HG03280 (cell line): ENCODE data around the gene FAM107A.

Experiments used
- ATAC-seq: cut with Tn5 transposase; IDR thresholded peaks from one replicate; pipeline ENCODE4 v1.9.1; 2021; ENCODE audit warnings: mild to moderate bottlenecking, moderate library complexity; ENCODE audit not compliant: unreplicated experiment

The FAM107A gene, protein sequence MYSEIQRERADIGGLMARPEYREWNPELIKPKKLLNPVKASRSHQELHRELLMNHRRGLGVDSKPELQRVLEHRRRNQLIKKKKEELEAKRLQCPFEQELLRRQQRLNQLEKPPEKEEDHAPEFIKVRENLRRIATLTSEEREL

DNA sequence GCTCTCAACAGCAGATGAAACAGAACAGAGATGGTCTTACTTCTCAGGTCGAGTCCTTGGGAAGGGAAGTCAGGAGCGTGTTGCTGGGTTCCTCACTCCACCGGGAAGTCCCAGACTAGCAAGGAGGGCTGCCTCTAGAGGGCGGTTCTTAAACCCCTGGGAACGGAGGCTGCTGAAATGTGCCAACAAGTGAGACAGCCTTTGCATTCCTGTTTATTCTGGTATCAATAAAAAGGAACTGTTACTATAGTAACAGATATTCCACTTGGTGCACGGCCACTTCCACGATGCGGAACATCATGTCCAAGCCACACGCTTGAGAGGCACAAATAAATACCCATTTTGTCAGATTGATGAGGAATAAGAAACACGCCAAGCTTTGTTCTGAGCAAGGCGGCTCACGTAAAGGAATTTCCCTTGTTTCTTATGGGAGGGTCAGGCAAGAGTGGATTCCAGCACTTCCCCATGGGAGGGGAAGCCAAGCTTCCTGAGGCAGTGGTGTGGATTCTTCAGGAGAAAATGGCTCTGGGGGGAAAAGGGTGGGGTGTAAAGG, at the start of gene FAM107A:
Gene FAM107A (minus strand): TSS at position 123 of the 553 bp plus-strand sequence. CDS start 7,531 bp downstream, outside the sequence.
- no peak for ATAC-seq

DNA sequence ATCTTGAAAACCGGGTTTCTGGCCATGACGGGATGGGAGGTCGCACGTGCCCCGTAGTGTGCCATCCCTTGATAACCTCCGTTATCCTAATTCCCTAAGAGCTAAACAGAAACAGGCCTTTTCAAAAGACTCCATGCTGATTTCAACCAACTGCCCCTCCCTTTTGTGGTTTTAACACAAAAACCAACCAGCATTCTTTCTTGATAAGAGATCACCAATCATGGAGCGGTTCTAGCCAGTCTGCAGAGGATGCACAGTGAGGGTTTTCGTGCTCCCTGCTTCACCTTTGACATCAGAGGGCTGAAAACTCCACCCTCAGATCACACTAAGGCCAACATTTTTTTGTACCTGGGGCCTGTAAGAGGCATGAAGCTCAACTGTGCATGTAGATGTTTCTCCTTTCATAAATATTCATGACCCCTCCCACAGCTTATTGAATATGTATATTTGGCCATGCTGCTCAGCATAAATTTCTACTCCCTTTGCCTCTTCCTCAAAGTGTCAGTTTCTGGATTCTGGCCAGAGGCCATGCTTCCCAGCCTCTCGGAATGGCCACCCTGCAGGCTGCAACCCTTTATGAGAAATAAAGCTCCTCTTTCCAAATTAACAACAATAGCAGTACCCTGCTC, 48.1 kb upstream of the FAM107A start:
- no peak for ATAC-seq

DNA sequence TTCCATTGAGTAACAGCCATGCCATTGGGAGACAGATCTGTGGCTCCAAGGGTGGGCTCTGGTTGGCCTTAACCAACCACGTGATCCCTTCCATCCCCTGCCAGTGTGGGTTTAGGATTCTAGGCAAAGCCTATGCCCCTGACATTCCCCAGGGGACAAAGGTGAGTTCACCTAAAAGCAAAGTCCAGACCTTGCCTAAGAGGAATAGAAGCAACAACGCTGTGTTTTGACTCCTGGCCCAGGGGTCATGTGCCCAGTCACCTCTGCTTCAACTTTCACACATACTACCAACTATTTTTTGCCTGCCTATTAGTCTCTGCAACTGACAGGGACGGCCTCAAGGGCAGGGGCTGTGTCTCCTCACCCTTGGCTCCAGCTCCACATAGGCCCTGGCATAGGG, 47.4 kb upstream of the FAM107A start:
- no peak for ATAC-seq

DNA sequence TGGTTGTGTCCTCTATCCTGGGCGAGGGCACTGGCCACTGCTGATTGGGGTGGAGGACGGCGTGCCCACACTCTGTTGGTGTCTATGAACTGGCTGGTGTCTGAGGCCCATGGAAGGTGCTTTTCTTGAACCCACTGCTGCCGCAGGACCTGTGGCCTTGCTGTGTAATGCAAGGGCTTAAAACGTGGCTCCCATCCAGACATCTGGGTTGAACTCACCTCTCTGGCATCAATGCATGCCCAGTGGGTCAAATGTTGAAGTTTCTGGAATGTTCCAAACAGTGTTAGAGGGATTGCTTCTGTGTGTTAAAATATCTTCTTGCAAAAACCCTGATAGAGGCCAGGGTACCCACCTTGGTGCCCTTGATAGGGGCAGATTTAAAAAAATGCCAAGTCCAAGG, 46.8 kb upstream of the FAM107A start:
- no peak for ATAC-seq

DNA sequence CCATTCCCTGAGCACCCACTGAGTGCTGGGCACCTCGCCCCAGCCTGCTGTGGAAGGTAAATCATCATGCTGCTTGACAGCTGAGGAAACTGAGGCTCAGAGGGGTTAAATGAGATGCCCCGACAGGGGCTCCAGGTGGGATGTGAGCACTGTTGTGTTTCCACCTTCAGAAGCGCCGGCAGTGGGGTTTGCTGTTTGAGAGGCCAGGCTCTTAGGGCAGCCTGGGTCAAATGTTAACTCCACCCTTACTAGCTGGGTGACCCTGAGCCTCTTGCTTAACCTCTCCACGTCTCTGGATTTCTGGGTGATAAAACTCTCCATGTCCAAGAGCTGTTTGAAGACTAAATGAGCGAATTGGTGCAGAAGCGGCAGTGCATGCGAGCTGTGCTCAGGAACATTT, 46.3 kb upstream of the FAM107A start:
- ATAC-seq, result no peak

DNA sequence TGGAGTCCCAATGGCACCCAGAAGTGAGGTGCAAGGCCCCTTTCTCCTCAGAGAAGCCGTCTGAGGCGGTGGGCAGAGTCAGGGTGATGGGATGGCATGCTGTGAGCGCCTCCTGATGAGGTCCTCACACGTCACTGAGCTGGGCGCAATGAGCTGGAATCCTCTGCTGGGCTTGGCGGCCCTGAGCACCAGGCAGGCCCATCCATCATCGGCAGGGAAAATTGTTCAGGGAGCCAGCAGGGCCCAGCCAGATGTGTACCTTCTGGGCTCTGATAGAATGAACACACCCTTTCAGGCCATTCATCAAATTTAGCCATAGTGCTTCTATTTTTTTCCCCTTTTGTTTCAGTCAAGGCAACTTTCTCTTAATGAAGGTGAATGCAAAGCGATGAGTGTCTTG, 45.7 kb upstream of the FAM107A start:
- no peak for ATAC-seq

DNA sequence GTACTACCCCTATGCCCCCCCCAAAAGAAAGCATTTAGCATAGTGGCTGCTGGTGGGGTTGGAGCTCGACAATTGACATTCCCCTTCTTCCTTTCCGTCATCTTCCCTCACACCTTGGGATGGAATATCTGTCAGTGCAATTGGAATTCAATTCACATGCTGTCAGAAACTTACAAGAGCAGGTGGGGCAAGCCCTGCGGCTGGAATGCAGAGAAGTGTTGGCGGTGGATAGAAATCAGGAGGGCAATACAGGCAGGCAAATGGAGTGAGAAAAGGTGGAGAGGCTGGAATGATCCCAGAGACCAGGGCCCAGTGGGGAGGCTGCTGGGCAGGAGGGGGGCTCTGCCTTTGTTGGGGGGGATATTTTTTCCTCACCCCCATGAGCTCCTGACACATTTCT, 45.2 kb upstream of the FAM107A start:
- ATAC-seq, result no peak

DNA sequence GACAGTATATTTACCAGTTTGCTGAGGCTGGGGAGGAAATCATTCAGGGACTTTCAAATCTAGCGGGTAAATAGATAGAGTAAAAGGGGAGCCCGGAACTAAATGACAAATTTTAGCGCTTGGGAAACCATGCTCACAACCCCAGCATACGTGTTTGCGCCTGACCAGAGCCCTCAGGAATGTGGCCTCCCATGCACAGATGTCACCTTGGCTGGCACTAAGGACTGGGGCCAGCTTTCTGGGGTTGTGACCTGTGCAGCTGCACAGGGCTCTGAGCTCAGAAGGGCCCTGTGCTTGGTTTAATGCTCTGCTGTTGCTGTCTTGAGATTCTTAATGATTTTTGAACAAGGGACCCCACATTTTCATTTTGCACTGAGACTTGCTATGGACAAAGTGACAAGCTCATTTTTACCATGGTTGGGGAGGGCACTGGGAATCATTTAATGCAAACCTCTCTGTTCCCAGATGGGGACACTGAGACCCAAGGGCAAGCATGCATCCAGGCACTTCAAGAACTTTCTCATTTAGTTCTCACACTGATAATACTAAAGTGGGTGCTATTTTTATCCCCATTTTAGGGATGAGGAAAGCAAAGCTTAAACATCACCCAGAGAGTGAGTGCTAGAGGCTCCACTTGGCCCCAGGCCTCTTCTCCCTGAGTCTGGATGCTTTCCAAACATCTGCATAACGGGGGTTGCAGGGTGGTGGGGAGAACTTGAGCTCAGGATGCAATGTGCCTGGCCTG, 44.1 kb upstream of the FAM107A start:
- no peak for ATAC-seq

DNA sequence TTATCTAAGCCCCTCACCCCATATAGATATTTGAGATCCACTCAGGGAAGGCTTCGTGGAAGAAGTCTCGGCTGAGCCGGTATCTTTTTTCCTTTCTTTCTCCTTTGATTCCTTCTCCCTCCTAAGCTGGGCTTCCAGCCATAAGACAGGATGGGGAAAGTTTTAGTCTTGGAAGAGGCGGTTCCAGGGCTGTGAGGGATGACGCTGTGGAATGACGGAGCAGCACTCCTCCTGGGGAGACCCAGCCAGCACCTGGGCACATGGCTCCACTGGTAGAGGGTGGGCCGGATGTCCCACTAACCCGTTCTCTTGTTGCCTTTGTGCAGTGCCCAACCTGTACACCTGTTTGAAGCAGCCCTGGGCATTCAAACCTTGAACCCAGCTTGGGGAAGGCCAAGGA, 43.2 kb upstream of the FAM107A start:
- ATAC-seq, result no peak

DNA sequence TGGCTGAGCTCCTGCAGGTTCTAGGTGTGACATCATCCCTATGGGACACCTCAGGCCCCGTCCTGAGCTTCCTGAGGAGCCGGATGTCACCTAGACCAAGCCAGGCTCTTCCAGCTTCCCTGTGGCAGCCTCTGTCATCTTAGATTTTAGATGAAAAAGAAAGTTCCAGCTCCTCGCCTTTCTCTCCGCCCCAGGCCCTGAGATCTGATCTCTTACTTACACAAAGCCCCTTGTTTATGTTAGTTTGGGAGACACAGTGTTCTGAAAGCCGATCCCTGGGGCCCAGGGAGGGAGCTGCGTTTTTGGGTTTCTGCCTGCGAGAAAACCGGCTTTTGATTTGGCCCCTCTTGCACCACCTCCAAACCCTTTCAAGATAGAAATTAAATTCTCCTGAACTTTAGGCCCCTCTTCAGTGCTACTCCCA, 40.2 kb upstream of the FAM107A start:
- ATAC-seq, result no peak

DNA sequence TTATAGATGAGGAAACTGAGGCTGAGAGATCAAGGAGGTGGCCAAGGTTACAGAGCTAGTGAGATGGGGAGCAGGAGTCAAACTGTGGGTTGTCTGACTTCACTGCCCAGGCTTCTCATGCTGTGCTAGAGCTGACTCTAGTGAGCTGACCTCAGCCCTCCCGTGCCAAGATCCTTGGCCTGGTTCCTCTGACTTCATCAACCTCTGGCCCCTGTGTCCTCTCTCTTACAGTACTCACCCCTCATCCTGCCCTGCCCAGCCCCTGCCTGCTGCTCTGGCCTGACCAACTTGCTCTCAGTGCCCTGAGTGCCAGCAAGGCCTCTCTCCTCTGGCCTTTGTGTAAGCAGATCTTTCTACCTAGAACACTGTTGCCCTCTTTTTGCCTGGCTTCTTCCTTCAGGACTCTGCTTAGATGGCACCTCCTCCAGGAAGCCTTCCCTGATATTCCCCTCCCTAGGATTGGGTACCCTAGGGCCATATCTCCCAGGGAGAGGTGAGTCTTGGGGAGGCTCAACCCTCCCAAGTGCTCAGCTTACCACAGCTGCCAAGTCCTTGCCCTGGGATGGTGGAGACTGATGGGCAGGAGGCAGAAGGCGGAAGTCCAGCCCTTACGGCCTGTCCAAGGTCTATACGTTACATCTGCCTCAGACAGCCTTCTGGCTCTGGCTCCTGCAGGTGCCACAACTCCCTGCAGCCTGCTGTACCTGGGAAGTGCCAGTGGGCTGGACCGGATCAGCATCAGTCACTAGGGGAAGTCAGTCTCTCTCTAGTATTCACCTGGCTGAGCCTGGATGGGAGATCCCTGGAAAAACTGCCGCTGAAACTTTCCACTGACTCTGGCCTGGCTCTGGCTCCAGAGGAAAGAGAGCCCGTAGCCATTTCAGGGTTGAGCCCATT, 36.3 kb upstream of the FAM107A start:
- ATAC-seq, result no peak

DNA sequence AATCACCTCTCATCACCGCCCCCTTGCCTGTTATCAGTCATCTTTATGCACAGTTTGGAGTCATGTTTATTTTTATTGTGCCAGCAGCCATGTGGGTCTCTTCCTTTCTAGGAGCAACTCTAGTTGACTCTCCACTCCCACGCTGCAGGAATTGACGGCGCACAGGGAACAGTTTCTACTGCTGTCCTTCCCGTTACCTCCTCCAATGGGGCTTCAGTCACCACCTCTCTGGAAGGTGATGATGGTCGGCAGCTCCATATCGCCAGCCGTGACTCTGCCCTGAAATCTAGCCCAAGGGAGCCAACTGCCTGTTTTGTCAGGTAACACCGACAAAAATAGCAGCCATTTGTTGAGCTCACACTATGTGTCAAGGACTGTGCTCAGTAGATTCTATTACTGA, 35.6 kb upstream of the FAM107A start:
- ATAC-seq, result no peak

DNA sequence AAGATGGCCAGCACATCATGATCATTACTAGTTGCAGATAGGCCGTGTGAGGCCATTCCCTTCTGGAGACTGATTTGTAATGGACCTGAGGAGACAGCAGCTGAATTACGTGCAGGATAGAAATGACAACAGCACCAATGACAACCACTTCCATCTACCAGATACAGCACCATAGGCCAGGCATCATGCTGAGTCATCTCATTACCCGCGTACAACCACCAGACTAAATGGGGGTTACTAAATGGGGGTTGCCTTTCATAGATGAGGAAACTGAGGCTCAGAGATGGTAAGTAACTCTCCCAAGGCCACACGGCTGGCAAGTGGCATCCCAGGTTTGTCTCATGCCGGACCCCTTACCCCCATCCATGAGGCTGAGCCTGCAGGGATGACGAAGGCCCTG, 32.8 kb upstream of the FAM107A start:
- no peak for ATAC-seq

DNA sequence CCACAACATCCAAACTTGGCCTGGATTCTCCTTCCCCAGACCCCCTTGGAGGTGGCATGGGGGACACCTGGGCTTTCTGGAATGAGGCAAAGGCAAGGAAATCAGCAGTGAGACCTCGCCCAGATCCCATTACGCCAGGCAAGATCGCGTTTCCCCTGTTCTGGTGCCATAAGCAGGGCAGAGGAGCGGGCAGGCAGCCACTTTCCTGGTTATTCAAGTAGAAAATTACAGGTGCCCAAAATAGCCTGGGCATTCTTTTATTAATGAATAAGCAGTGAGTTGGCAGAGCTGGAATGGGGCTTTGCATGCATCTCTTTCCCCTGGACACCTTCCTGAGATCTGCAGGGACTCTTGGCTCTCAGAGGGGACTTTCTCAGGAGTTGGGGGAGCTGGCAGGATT, 31.5 kb upstream of the FAM107A start:
- no peak for ATAC-seq

DNA sequence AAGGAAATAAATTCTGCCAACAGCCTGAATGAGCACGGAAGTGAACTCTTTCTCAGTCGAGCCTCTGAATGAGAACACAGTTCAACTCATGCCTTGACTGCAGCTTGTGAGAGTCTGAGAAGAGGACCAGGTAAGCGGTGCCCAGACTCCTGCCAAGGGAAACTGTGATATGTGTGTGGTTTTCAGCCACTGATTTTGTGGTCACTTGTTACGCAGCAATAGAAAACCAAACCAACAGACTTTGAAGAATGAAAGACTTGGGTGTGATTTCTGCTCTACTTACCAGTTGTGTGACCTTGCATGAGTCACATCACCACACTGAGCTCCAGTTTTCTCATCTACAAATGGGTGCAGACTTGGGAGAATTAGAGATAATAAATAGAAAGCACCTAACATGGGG, 30.6 kb upstream of the FAM107A start:
- no peak for ATAC-seq

DNA sequence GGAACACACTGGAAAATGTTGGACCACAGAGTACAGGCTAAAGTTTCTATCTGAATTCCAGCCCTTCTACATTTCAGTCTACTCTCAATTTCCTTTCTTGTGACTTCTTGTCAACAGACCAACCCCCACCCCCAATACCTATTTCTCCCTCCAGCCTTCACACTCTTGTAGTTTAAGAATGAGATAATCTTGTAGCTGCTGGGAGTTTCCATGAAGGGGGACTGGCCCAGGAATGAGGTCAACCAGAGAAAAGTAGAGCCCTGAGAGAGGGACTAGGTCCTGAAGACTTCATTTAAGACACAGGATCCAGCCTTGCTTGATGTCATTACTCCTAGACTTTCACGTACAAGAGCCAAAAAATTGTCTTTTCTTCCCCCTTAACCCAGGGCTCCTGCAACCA, 29.5 kb upstream of the FAM107A start:
- ATAC-seq, result no peak

DNA sequence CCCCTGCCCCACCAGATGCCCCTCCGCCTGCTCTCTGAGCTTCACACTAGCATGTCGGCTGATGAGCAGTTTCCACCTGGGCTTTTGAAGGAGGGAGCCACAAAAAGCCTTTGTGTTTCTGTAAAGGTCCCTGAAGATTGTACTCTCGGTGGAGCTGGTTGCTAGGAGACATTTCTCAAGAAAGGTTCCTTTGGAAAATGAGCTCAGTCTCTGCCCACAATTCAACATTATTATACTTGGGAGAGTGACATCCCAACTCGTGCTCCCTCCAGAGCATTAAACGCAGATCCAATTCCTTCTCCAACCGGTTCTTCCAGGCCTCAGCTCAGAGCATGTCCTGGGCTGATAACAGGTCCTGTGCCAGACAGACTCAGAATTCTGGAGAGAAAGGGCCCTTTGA, 26.8 kb upstream of the FAM107A start:
- no peak for ATAC-seq

DNA sequence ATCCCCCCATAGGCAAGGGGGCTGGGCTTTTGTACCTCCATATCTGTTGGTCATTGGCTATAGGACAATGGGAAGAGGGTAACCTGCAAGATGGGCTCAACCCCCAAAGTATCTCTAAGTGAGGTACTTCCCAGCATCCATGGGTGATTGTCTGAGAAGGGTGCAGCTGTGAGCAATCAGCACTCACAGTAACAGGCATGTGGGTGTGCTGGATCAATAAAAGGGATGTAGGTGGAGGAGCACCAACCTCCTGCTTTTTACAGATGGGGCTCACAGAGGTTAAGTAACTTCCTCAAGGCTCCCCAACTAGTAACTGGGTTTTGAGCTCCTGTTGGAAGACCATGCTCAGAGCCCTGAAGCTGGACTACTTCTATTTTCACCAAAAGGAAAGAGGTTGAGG, 26.4 kb upstream of the FAM107A start:
- ATAC-seq, result no peak

DNA sequence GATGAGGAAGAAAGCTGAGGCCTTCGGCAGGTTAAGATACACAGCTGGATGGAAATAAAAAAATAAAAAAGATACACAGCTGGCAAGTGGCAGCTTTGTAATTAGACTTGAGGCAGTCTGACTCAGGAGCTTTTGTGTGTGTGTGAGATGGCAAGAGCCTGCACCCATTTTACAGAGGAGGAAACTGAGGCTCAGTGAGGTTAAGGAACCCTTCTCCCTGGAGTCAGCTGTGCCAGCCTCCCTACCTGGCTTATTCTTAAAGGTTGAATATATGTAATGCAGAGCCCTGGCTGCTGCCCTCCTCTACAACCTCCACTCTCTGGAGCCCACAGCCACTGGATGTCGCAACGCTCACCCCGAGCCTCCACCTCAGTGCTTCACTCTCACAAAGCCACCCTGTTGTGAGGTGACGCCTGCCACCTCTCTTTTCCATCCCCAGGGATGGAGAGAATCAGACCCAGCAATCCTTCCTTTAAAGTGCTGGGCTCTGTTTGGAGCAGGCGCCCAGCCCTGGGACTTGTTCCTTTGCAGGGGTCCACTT, 20.6 kb upstream of the FAM107A start:
- no peak for ATAC-seq

DNA sequence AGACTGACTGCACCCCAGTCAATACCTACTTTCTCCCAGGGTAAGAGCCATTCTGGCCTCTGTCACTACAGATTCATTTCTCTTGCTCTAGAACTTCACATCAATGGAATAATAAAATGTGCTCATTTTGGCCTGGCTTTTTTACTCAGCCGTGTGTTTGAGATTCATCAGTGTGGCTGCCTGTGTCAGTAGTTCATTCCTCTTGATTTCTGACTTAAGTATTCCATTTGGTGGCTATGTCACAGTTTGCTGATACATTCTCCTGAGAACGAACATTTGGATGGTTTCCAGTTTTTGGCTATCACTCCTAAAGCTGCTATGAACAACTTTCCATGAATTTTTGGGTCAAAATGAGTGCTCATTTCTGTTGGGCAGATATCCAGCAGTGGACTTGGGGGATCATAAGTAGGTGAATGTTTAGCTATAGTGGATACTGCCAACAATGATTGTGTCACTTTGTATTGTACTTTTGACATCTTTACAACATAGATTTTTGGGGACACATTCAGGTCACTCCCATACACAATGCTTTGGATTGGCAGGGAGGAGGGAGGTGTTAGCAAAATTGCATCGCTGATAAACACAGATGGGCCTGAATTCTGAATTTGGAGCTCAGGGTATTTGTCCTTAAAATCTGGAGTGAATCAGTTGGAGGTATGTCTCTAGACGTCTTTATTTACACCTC, 19.8 kb upstream of the FAM107A start:
- no peak for ATAC-seq
